GM19238 (cell line): Measurements from ENCODE around the gene PPP2R3B.
"Not testable (repeated sequence)": the region's sequence is repeated elsewhere in the genome, so short reads cannot be mapped to it uniquely, and the experiment has no call there.

ENCODE experiments used
- DNase-seq: peaks from one replicate; pipeline ENCODE4 v3.0.0; 2011; ENCODE audit warnings: low spot score; ENCODE audit not compliant: insufficient read length

Gene PPP2R3B, protein sequence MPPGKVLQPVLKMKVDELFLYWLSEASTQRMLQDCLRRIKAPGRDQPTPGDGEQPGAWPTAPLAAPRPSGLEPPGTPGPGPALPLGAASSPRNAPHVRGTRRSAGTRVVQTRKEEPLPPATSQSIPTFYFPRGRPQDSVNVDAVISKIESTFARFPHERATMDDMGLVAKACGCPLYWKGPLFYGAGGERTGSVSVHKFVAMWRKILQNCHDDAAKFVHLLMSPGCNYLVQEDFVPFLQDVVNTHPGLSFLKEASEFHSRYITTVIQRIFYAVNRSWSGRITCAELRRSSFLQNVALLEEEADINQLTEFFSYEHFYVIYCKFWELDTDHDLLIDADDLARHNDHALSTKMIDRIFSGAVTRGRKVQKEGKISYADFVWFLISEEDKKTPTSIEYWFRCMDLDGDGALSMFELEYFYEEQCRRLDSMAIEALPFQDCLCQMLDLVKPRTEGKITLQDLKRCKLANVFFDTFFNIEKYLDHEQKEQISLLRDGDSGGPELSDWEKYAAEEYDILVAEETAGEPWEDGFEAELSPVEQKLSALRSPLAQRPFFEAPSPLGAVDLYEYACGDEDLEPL

DNA sequence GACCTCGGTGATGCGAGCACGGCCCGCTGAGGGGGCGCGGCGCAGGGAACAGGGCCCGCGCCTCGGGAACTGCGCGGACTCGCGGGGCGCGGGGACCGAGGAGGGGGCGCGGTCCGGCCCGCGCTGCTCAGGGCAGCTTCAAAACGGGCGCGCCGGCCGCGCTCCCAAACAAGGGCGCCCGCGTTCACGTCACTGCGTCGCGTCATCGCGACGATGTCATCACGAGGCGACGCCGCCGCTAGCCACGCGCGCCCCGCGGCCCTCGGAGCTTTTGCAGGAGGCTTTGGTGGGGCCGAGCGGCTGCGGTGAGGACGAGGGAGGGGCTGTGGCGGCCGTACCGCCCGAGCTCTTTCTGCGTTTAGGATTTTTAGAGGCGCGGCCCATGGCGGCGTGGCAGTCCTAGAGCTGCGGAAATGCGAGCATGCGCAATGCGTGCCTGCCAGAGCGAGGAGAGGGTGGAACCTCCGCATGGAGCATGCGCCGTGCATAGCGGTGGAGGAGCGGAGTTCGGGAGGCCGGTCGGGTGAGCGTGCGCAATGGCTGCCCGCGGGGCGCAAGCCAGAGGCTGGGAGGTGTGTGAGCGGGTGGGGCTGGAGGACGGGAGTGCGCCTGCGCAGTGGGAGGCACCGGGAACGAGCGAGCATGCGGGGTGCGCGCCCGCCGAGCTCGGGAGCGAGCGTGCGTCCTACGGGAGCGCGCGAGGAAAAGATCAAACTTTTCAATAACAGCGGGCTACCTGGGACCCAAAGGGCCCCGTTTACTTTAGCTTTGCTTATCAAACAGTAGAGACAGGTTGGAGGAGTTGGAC lies at the start of gene PPP2R3B:
PPP2R3B (minus strand) TSS at position 140 of the 808 bp plus-strand sequence. CDS start 216 bp downstream, outside the sequence.
- DNase-seq = peak; percentile 99

DNA sequence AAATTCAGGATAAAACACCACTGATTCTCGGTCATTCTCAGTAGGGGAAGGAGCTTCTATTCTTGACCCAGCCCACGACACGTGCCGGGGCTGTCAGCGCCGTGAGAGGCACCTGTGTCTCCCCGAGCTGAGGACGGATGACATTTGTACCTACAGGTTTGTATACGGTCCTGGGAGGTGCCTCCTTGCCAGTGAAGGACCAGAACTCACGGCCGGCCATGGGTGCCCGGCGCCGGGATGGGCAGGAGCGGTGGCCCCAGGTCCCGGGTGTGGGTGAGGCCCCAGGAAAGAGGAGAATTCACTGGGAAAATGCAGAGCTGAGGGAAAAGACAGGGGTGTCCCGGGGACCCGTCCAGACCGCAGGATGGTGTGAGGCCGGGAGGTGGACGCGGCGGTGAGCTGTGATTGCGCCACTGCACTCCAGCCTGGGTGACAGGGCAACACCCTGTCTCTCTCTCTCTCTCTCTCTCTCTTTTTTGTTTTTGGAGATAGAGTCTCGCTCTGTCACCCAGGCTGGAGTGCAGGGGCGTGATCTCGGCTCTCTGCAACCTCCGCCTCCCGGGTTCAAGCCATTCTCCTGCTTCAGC lies 48.9 kb upstream of the PPP2R3B start:
- DNase-seq = no peak

DNA sequence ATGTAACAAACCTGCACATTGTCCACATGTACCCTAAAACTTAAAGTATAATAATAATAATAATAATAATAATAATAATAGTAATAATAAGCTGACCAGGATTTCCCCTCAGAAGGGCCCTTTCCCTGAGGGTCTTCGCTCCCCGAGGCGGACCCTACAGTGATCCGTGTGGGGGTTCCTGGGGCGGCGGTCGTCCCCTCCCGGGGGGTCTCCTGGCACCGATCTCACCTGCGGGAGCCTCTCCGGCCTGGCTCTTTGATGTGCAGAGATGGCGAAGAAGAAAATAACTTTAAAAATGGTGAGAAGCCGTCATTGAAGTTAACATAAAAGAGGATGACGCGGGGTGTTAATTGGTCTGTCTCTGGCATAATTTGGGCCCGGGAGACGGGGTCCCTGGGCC lies 48.2 kb upstream of the PPP2R3B start:
- no peak for DNase-seq

DNA sequence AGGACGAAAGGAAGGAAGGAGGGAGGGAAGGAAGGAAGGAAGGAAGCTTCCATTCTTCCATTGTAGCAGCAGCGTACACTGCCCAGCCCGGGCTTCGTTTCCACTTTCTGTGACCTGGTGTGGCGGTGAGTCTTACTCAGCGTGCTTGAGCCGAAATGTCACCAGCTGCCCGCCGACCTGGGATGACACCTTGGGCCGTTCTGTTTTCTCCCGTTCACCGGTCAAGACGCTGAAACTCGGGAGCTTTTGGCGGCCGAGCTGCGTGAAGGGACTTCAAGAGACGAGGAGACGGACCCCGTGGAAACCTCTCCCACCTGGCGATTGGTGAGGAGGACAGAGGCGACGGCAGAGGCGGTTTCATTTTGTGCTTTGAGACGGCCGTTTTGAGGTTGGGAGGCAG lies 47.1 kb upstream of the PPP2R3B start:
- DNase-seq = no peak

DNA sequence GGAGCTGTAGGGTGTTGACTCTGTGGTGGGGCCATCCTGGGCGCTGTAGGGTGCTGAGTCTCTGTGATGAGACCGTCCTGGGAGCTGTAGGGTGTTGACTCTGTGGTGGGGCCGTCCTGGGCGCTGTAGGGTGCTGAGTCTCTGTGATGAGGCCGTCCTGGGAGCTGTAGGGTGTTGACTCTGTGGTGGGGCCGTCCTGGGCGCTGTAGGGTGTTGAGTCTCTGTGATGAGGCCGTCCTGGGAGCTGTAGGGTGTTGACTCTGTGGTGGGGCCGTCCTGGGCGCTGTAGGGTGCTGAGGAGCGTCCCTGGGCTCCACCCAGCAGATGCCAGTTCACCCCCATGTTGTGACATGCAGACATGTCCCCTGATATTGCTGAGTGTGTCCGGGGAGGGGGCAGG lies 46.0 kb upstream of the PPP2R3B start:
- DNase-seq = not testable (repeated sequence)

DNA sequence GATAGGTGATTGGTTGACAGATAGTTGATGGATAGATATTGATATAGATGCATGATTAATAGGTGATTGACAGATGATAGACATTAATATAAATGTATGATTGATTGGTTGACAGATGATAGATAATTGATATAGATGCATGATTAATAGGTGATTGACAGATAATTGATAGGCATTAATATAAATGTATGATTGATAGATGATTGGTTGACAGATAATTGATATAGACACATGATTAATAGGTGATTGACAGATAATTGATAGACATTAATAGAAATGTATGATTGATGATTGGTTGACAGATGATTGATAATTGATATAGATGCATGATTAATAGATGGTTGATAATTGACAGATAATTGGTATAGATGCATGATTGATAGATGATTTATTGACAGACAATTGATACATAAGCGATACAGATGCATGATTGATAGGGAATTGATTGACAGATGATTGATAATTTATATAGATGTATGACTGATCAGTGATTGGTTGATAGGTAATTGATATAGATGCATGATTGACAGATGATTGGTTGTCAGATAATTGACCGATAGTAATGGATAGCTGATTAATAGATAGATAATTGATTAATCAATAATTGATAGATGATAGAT lies 44.9 kb upstream of the PPP2R3B start:
- no peak for DNase-seq

DNA sequence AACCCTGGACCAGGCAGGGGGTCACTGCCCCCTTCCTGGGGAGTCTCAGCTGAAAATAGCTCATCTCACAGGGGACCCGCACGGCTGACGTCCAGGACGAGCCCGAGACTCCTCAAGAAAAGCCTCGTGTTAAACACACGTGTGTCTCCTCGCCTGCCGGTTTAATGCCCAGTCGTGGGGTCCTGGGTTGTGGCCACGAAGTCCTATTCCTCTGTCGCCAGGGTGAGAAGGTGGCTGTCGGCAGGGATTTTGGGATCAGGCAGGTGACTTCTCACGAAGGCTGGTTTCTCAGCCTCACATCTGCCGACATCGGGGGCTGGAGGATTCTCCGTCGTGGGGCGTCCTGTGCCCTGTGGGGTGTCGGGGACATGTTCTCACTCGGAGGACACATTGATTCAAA lies 44.3 kb upstream of the PPP2R3B start:
- no peak for DNase-seq

DNA sequence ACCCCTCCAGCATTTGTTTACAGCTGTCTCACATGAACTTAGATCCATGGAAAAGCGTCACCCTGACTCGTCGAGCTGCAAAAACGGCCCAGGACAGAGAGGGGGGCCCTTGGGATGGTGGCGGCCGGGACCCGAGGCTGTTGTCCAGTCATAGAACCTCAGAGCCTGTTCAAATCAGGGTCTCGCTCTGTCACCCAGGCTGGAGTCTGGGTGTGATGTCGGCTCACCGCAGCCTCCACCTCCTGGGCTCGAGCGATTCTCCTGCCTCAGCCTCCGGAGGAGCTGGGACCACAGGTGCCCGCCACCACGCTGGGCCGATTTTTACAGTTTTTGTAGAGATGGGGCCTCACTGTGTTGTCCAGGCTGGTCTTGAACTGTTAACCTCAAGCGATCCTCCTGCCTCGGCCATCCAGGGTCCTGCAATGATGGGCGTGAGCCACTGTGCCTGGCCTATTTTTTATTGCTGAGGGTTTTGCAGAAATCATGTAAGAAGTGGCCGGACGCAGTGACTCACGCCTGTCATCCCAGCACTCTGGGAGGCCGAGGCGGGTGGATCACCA lies 42.6 kb upstream of the PPP2R3B start:
- DNase-seq = no peak

DNA sequence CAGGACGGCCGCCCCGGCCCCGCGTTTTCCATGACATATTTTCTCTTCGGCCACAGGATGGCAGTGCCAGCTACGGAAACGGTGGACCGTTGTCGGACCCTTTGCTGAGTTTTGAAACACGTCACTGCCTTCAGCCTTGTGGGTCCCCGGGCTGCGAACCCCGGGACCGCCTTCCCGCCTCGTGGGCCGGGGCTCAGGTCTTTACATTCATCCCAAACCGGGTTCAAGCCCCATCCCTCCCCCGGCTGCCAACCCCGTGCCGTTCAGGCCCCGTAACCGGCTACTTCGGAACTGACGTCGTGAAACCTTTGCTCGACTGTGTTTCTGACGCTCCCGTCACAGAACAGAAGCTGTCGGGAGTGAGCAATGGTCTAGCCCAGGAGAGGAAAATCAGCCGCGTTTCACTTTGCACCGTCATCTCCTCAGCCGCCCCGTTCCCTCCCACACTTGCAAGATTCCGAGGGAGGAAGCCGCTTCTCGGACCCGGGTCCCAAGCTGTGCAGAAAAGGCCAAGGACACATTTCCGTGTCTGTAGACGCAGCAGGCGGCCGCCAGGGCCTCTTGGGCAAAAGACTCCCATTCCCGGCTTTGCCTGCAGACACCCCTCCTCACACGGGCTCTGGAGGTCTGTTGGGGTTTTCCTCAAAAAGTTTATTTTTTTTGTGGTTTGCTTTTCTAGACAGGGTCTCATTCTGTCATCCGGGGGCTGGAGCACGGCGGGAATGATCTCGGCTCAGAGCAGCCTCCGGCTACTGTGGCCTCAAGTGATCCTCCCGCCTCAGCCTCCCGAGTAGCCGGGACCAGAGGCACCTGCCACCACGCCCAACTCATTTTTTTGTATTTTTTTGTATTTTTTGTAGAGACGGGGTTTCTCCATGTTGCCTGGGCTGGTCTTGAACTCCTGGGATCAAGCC lies 41.4 kb upstream of the PPP2R3B start:
- no peak for DNase-seq

DNA sequence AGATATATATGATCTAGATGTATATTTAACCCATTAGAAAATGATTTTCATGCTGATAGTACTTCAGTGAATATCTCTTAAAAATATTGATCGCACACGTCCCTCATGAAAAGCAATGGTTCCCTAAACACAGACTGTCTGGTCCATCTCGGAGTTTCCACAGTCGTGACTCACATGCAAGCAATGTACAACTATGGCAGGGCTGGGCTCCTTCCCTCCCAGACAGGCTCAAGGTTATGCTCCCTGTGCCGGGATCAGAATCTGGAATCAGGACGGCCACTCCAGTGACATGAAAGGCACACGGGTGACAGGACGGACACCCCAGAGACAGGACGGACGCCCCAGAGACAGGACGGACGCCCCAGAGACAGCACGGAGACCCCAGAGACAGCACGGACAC lies 40.2 kb upstream of the PPP2R3B start:
- DNase-seq = no peak

DNA sequence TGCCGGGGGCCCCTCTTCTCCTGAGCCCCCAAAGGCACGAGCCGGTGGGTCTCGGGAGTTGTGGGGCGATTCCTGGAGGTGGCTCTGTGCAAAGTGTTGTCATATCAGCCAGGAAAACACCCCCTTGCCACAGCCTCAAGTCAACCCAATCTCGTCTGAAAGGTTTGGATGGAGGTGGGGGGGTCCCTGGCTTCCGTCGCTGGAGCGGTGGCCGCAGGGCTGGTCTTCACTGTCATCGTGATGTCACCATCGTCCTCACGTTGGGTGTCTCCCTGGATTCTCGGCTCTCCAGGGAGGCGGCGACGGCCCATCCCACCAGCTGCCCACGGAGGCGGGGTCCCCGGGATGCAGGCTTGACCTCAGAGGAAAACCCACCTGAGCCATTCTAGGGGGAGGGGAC lies 38.3 kb upstream of the PPP2R3B start:
- DNase-seq = no peak

DNA sequence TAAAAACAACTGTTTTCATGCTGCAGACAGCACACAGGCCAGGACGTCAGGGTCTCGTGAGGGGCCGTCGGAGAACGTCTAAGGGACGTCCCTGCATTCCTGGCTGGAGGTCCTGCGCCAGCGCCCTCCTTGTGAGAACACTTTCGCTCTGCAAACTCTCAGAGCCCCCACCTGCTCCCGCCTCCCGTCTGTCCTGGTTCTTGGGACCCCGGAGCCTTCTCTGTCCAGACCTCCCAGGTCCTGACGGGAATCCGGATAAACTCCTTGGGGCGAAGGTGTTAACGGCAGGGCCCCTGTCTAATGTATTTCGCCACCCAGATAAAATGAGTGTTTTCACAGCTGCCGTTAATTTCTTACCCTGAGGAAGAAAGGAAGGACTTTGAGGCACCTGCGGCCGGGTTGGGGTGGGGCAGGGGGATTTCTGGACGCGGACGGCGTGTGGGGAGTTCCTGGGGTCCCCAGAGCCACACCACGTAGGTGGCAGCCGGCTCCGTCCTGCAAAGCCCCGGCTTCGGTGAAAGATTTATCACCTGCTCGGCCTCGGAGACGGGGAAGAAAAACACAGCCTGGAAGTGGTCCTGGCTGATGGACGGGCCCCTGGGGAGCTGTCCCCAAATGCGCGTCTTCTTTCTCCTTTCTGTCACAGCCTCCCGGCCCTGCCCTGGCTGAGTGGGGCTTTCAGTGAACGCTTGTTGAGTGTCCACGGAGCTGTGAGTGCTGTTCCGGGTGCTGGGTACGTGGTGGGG lies 35.1 kb upstream of the PPP2R3B start:
- DNase-seq = no peak

DNA sequence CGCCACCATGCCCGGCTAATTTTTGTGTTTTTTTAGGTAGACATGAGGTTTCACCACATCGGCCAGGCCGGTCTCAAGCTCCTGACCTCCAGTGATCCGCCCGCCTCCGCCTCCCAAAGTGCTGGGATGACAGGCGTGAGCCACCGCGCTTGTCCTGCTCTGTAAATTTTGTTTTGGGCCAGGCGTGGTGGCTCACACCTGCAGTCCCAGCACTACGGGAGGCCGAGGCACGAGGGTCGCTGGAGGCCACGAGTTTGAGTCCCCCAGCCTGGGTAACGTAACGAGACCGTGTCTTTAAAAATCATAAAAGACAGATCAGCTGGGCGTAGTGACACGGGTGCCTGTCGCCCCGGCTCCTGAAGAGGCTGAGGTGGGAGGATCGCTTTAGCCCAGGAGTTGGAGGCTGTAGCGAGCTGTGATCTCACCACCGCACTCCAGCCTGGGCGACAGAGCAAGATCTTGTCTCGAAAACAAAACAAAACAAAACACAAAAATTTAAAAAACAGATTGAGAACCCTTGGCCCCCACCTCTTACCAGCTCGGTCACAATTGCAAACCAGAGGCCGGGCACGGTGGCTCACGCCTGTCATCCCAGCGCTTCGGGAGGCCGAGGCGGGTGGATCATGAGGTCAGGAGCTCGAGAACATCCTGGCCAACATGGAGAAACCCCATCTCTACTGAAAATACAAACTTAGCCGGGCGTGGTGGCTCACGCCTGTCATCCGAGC lies 34.0 kb upstream of the PPP2R3B start:
- DNase-seq = no peak

DNA sequence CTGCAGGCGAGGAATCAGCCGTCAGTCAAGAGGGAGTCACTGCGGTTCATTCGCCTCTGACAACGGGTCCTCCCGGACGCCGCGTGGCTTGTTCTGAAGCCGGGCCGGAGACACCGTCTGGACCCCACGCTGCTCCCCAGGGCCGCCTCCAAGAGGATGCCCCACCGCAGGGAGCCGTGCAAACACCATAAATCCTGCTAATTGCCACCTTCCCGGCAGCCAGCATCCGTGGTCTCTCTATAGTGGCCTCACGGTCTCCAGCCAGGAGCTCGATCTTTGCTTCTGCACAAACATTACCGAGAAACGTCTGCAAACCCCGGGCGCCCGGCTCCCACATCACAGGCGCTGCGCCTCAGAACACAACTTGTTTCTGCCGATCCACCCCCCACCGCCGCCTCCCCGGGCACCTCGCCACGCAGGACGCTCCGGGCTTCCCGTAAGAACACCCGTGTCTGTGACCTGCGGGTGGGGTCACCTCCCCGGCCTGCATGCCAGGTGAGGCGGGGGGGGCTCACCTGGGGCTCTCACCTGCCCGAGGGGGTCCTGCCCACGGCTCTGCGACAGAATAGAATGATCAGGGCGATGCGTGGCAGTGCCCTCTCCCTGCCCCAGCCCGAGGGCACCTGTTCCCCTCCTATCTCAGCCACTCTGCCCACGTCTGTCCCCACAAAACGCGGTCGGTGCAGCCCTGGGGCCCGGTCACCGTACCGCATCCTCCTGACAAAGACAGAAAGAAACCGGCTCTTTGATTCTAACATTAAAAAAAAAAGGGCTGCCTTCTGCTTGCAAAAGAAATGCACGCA lies 32.4 kb upstream of the PPP2R3B start:
- no peak for DNase-seq

DNA sequence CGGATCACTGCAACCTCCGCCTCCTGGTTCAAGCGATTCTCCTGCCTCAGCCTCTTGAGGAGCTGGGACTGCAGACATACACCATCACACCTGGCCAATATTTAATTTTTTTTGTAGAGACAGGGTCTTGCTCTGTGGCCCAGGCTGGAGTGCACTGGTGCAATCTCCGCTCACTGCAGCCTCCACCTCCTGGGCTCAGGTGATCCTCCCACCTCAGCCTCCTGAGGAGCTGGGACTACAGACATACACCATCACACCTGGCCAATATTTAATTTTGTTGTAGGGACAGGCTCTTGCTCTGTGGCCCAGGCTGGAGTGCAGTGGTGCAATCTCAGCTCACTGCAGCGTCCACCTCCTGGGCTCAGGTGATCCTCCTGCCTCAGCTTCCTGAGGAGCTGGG lies 28.8 kb upstream of the PPP2R3B start:
- not testable (repeated sequence) for DNase-seq

DNA sequence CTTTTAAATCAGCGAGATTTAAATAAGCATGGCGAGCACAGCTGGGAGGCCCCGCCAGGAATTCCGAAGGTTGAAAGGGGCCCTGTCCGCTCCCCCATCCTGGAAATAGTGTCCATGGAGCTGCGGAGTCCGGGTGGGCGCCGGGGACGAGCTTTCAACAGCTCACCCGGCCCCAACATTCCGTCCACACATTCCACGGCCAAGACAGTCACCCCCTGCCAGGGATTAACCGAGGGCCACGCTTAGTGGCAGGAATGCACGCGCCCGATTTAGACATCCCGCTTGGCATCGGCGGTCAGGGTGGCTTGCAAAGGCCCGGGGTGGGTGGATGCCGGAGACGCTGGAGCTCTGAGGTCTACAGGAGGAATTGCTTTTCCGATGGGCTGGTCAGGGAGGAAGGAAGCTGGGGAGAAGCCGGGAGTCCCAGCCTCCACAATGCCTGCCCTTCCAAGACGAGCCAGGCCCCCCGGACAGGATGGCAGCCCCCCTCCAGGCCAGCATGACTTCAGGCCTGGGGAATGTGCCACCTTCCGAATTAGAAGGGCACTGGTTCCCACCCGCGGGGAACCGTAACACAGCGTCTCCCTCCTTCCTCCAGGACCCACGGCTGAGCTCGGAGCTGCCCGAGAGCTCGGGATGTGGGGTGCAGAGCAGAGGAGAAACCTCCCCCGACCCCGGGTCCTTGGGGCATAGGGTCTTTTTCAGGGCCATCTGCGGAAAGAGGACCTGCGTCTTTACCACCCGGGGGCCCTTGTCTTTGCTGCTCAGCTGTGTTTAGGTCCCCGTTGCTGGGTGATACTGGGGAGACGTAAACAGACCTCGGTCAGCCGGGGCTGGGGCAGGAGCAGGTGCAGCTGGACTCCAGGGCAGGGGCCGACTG lies 26.9 kb upstream of the PPP2R3B start:
- no peak for DNase-seq

DNA sequence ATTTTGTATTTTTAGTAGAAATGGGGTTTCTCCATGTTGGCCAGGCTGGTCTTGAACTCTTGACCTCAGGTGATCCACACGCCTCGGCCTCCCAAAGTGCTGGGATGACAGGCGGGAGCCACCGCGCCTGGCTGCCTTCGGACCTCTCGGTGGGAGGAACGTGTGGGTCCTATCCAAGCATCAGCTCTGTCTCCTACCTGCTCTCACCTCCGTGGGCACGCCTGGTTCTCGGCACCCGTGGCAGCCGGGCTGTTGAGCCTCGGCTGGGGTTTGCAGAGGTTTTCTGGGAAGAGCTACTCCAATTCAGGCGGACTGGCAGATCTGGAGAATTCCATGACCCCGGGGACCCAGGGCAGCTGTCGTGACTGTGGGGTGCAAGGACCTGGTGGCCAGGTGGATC lies 23.6 kb upstream of the PPP2R3B start:
- no peak for DNase-seq
